AG08396 (cell line): ENCODE data around the gene CLSTN2.

ENCODE experiments used
- DNase-seq: peaks from one replicate; pipeline ENCODE4 v3.0.0; 2012; ENCODE audit warnings: low spot score, mixed read lengths

CLSTN2 gene

DNA sequence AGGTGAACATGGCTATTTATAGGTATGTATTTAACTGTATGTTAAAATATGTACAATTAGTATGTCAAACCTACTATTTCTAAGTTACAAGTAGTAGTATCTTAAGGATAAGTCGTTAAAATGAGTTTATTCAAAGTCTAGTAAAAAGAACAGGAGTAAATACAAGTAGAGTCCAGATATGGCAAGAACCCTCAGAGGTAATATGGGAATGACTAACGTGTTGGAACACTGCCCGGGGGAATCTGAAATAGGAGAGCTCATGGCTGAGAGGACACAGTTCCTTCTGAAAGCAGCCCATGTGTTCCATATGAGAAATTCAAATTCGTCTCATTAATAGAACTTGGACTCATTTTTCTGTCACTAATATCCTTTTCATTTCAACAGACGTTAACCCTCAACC, 158.8 kb downstream of the CLSTN2 start:
- no peak for DNase-seq

DNA sequence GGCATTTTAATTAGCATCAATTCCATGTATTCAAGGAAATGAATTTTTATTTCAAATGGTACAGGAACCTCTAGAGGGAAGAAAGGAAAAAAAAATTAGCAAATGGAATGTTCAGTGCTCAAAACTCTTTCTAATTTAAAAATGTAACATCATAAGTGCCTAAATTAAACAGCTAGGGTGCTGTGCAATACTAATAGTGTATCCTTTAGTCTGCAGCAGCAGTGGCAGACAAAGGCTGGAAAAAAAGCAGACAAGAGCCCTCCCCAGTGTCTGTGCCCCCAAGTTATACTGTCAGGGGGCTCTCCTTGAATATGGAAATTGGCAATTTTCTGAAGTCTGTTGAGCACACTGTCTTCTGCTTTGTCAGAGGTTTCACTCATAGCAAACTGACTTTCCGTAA, 159.5 kb downstream of the CLSTN2 start:
- DNase-seq, result no peak

DNA sequence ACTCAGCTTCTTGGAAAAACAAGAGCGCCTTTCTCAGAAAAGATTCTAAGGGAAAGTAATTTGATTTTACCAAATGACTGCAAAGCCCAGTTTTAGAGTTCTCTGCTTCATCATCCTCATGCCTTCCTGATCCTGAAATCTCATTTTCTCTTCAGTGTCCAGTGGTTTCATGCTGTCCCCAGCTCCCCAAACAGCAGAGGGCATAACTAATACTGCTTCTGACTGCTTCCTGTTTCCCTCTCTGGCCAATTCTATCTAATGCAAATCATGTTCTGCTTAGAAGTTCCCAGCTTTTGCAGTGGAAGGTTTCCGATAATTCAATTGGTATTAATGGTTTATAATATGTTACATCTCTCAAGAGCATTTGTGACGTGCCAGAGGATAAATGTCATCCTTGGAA, 161.1 kb downstream of the CLSTN2 start:
- DNase-seq, result no peak

DNA sequence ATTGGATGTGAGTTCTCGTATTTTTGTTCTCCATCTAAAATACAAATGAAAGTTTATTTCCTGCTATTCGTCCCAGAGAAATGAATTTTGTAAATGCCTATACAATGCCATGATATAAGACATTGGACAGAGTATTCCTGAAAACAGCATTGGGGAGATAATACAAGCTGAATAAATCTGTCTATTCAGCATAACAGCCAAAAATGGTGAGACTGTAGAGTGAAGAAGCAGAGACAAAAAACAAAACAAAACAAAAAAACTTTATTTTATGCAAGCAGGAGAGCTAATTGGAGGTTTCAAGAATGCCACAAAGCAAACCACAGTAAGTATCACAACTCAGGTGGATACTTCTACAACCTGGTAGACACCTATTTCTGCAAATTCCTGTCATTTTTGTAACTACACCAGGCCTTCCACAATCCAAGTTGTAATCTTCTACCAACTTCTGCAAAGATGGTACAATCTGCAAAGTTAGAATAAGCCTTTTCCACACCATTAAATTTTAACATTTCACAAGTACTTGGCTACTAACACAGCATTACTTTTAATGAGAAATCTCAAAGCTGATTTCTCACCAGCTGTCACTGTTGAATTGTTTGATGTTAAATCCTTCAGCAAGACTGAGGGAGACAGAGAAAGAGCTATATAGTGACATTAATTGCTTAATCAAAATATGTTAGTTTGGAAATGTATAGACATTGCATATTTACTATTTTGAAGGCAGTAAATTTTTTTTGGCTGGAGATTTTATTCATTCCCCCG, 163.1 kb downstream of the CLSTN2 start:
- DNase-seq, result no peak

DNA sequence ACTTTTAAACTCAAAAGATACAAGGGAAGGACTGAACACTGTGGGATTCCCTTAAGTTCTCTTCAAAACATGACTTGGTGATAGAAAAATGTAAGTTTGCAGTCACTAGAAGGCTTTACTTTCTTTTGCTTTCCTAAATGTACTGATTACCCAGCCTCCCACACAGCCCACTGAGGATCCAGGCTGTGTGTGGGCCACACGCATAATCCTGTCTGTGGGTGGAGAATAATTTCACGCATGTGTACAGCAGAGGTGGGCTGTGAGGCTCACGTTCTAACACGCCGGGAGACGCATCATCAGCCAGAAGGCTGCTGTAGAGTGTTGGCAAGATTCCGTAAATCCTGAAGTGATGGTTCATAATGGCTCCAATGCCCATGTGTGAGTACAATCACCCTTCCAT, 165.5 kb downstream of the CLSTN2 start:
- DNase-seq, result no peak

DNA sequence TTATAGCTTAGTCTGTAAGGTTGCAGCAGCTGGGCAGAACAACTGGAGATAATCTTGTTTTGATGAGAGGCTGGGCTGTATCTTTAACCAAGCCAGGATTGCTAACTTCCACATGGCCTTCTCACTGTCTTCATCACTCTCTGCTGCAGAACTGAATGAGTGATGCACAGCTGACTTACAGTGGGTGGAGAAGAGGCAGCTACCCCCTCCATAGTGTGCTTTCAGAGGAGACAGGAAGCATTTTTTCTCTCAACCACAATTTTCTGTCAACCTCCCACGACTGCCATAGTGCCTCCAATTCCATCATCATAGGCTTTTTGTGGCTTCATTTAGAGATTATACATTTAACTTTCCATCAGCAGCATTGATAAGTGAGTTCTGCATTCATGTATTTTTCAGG, 168.2 kb downstream of the CLSTN2 start:
- DNase-seq, result no peak

DNA sequence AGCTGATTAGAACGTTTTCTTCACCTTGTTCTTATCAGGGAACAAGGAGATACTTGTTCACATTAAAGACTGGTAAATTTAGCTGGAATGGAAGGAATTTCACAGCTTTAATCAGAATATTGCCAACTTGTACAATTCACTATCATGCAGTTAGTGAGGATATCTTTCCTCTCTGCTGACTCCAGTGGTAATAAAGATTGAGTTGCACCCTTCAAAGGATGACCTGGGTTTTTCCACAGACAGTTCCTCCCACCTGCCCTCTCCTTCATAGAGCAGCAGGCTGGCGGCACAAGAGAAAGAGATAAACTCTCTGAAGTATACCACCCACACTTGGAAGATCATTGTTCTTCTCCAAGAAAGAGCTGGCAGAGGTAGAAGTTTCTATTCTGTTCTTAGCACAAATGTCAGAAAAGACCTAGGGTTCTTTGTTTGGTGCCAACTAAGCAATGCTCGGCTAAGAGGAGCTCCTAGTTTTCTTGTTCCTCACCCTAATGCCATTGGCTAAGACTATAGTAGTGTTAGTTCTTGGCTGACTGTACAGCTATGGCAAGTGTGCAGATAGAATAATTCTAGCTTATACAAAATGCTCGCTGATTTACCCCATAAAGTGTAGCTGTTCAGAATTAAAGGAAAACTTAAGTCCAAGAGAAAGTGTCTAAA, 169.1 kb downstream of the CLSTN2 start:
- DNase-seq, result no peak

DNA sequence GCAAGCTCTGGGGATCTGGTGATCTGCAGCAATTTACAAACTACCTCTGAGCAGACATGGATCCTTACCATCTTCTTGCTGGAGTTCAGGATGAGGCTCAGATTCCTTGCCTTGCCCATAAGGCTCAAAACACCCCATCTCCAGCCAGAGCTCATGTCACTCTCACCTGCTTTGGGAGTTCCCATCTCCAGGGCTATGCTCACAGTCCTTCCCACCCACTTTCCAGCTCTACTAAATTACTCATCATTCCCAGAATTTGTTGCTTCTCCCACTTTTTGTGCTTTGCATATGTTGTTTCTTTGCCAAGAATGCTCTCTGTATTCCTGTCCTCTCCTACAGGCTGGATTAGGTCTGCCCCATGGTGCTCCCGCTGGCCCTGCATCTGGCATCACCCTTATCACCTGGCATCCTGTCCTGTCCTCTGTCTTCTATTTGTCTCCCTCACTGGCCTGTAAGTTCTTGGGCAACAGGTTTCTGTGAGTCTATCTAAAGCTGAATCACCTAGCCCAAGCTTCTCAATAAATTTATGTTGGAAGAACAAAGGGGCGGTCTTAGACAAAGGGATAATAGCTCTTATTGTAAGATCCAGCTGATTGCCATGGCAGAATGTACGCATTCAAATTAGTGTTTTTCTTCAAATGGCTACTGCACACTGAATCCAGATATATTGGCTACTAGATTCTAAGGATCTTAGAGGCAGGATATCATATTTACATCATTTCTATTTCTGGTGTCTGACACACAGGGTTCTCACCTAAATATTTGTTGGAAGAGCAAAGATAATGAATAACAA, 179.2 kb downstream of the CLSTN2 start:
- DNase-seq, result no peak

DNA sequence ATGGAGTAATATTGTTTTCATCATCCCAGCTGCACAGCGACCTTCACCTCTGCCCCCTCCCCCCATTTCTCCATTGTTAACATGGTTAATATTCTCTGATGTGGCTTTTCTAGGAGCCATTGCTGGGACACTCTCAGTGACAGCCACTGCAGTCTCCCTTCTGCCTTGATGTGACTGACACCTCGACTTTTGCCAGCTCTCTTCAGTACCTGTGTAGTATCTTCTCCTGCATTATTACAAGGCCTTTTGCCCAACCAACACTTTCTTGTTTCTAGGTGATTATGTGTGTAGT, 179.8 kb downstream of the CLSTN2 start:
- no peak for DNase-seq

DNA sequence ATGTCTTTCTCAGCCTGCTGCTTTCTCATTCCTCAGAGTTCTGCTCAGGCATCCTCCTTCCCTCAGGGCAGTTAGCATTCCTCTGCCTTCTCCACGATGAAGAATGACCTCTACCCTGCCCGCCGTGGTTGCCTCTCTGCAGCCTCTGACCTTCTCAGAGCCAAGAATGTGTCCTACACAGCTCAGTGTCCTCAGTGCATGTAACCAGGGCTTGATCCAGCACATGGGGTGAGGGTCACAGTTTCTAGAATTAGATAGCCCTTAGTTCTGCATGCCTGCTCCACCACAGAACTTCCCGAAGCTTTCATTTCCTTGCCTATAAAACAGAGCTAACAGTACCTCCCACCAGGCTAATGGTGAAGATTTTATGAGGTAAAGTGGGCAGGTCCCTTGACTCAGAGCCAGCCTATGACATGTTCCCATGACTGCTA, 182.1 kb downstream of the CLSTN2 start:
- DNase-seq, result no peak

DNA sequence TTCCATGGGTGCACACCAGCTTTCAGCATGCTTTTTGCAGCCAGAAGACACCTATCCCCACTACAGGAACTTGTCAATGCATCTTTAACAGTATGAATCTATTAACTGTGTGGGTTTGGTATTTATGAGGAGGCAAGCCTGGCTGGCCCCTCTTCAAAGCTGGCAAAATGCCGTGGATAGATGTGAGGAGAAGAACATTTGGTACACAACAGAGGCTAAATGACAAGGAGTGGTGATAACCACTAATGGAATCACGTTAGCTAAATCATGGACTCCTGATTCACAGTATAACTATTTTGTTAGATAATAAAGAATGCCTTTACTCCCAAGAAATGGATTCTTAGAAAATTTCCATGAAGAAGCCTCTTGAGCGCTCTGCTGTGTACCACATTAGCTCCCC, 187.2 kb downstream of the CLSTN2 start:
- no peak for DNase-seq

DNA sequence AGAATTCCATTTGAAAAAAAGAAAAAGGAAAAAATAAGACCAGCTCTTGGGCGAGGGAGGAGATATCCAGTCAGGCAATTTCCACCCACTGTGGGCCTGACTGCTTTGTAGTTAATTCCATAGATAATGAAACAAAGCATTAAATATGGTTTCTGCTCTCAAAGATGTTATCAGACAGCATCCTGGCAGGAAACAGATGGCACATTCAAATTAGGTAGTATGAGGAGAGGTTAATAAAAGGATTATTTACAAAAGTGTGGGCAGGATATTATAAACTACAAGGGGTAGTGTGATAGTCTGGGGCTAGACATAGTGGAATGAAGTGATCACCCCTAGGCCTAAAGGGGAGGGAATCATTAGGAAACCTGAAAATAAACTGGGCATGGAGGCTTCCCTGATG, 193.2 kb downstream of the CLSTN2 start:
- DNase-seq, result no peak

DNA sequence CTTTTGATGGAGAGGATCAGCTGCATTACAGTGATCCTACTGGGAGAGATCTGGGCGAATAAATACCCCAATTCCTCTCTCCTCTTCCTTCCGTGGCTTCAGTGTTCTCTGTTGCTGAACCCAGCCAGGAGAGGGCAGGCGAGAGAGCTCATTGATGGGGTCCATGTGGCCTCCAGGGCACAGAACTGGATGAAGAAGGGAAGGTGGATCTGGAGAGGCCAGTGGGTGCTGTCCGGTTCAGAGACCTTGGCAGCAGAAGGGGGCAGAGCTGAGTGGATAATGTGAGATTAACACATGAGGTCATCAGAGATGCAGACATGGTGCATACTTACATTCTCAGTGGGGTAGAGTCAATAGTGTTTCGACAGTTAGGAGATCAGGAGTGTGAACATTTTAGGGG, 193.6 kb downstream of the CLSTN2 start:
- DNase-seq, result peak; percentile 7

DNA sequence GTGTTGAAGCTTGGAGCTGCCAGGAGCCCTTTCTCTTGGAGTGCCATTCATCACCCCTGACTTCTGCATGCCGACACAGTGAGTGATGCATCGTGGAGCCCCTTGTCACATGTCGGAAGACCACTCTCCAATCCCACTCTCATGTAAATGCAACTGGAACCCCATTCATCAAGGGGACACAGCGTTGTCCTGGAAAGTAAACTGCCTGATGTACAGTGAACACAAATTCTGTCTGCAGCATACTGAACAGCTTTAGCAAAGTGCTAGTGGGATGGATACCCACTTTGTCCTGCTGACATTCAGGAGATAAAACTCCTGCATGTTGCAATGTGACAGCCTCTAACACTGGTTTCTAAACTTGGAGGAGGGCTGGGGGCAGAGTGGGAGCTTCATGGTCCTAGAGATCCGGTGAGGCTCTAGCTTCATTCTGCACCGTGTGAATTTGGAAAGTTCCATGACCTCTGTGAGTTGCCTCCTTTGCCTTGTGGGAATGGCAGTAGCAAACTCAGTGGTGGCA, 194.8 kb downstream of the CLSTN2 start:
- no peak for DNase-seq

DNA sequence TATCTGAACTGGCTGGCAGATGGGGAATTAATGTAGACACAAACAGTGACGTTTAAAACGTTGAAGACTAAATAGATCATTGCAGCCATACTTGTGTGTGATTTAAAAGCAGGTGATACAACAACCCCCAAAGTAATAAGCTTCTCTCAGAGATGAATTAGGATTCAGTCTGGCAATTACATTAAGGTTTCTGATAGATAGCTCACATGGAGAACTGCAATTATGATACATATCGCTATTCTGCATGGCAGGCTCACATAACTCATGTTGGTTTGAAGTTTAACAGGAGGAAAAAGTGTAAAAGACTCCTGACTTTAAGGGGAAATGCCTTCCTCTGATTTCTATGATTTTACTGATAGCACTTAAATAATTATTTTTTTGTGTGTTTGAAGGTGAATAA, 196.9 kb downstream of the CLSTN2 start:
- DNase-seq, result no peak

DNA sequence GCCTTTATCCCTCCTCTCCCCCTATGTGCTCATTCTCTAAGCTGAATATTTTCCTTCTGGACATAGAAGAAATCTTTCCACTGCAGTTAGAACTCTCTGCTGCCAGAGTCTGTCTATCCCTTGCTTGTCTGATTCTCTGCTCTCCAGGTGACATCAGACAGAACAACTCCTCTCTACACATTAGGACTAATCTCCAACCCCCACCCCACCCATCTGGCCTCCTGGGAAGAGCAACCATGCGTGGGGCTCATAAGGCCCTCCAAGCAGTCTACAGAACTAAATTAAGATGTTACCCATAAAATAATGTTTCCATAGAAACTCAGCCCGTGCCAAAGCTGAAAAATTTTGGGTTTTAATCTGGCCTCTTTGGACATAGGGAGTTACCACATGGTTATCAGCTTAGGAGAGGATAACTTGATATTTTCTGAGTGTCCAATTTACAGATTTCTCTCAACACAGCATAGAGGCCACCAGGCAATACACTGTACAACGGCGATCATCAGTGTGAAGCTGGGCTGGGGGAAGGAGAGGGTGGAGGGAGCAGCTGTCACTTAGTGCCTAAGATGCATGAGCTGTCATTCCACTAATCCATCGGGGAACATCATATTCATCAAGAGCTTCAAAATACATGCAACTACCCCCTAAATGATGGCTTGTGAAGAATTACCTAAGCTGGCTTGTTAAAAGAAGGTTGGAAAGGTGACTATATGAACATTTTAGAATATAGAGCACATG, 199.4 kb downstream of the CLSTN2 start:
- DNase-seq, result no peak

DNA sequence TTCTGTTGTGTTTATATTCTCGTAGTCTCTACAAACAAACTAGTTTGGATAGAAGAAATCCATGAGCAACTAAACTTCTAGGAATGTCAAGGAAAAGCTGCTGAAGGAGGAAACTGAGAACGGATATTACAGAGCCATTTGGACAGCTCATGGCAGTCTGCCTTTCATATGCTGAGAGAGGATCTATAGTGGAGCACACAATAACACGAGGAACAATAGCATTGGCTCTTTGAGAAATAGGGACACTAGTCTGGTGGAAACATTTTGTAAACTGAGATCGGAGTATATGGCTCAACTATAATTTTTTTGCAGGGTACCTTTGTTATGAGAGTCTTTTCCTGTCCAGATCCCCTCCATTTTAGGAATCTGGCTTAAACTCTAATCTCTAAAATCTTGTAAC, 200.5 kb downstream of the CLSTN2 start:
- no peak for DNase-seq

DNA sequence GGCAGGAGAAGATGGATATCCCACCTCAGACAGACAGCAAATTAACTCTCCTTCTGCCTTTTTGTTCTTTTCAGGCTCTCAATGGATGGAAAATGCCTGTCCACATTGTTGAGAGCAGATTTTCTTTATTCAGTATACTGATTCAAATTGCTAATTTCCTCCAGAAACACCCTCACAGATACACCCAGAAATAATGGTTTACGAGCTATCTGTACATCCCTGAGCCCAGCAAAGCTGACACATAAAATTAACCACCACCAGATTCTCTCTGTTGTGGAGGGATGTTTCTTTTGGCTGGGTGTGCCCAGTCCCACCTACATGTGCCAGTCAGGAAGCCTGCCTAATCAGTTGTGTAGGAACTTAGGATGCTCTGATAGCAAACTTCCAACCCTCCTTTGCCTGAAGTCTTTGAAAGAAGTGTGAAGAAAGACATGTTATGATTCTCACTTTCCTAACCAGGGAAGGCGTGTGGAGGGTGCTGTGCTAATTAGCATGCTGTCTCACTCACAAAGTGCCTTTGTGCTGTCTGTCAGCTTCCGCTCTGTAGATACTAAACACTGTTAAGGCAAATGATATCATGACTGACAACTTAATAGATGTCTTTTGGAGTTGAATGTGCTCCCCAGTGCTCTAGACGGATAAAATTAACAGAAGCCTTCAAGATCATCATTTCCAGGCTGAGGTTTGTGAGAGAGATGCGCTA, 208.5 kb downstream of the CLSTN2 start:
- no peak for DNase-seq

DNA sequence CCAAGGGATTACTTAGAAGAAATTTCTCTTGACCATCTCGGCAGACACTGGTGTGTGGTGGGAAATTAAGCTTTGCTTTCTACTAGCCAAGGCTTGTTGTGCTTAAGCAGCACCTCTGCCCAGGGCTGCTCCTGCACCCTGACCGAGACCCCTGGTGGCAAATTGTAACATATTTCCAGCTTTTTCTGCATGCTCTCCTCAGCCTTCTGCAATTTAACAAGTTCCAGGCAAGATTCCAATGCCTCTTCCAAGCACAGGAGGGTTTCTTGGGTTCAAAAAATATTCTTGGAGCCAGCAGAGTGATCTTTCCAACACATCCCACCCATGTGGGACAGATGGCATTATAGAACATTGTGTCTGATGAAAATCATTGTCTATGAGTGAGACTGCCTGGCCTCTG, 210.5 kb downstream of the CLSTN2 start:
- no peak for DNase-seq

DNA sequence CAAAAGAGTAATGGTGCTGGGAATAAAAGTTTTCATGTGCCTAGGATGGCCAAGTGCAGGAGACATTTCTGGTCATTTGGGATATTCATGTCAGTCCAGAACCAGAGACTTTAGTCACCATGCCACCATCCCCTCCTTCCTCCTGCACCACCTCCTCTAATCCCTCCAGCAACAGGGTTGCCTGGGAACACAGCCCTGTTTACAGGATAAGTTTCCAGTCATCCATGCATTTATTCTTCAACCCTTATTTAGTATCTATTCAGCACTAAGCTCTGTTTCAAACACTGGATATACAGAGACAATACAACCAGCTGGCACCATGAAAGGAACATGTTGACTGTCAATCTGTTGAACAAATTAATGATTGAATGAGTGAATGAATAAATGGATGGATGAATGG, 211.7 kb downstream of the CLSTN2 start:
- no peak for DNase-seq

DNA sequence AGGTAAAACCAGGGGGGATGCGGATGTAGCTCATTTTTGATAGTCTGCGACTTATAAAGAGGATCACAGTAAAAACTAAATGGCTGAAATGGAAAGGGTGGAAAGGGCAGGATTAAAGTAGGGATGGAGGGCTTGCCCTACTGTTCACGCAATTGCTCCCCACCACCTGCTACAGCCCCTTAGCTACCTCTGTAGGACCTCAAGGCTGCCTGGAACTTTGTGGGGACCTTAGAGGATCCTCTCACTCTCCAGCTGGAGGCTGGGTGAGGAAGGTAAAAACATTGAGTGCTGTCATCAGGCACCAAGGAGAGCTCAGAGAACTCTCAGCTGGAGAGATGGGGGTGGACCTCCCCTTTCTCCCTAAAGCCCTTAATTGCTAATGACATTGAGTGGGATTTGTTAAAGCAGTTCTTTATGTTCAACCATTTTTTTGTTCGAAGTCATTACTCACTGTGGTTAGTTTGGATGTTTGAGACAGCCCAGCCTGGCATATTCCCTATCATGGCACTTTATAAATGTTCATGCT, 213.0 kb downstream of the CLSTN2 start:
- no peak for DNase-seq
